IPS DF 4.7 (cell line): ENCODE measurements around the gene PIANP.
"Not testable (repeated sequence)": the region's sequence is repeated elsewhere in the genome, so short reads cannot be mapped to it uniquely, and the experiment has no call there.

Source experiments
- DNase-seq: peaks from one replicate; pipeline ENCODE4 v3.0.0-alpha.2; 2013; ENCODE audit warnings: low spot score; ENCODE audit errors: extremely low read depth

Gene PIANP

DNA sequence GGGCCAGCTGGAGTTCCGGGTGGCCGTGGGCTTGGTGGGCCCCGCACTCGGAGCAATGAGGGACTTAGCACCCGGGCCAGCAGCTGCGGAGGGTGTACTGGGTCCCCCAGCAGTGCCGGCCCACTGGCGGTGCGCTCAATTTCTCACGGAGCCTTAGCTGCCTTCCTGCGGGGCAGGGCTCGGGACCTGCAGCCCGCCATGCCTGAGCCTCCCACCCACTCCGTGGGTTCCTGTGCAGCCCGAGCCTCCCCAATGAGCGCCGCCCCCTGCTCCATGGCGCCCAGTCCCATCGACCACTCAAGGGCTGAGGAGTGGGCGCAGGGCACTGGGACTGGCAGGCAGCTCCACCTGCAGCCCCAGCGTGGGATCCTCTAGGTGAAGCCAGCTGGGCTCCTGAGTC lies 7.7 kb upstream of the PIANP start:
- DNase-seq, result not testable (repeated sequence)

DNA sequence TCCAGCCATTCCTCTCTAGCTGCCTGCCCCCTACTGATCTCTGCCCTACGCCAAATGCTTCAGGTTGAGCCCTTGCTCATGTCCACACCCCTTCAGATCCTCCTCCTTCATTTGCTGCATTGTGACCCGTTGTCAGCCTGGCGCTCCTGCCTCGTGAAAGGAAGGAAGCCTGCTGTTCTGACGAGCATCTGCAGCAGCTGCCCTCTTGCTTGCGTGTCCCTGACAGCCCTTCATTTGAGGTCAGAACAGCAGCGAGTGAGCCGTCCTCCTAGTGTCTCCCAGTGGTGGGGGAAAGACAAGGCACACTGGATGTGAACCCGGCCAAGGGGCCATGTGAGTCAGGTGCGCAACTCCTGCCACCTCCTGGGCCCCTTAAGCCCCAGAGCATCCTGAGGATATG lies 3.0 kb upstream of the PIANP start:
- DNase-seq, result no peak

DNA sequence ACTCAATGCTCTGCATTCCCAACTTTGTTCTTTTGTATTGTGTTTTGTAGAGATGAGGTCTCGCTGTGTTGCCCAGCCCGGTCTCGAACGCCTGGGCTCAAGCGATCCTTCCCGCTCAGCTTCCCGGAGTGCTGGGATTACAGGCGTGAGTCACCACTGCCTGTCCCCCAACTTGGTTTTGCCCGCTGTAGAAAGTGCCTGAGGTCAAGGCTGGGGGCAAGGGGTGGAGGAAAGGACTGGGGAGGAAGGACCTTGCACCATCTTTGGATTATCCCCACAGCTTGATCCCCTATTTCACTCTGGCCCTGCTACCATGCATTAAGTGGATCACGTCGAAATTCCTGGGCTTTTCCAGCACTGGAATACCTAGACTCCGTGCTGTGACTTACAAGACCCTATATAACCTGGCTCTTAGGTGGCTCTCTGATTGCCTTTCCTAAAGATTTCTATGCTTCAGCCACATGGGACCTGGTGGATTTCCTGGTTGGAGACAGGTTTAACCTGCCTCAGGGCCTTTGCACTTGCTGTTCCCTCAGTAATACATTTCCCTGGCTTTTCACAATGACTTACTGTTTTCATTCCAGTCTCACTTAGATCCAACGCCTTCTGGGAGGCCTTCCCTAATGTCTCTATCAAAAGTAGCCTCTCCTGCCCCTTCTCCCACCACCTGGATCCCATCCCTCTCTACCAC lies 608 bp upstream of the PIANP start:
- DNase-seq, result no peak

DNA sequence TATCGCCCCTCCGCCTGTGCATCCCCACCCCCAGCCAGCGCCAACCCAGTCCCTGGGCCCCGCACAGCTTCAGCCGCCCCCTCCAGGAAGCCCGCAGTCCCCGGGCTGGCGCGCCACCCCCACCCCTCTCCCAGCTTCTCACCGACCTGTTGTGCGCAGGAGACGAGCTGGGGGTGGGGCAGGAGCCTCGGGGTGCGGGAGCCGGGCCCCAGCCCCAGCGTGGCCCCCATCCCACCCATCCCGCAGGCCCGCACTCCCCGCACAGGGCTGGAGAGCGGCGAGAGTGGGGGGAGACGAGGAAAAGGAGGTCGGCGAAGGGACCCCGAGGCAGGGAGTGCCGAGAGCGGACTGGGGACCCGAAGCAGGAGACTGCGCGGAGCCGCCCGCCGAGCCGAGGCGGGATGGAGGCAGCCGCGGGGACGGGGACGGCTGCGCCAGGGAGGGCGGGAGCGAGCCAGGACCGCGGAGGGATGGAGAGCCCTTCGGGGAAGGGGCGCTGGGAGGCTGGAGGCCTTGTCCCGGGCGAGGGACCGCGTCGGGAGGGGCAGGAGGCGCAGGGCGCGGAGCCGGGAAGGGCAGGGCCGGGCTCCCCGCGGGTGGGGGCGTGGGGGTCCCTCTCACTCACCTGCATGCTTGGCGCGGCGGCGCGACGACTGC lies 498 bp downstream of the PIANP start:
- no peak for DNase-seq

DNA sequence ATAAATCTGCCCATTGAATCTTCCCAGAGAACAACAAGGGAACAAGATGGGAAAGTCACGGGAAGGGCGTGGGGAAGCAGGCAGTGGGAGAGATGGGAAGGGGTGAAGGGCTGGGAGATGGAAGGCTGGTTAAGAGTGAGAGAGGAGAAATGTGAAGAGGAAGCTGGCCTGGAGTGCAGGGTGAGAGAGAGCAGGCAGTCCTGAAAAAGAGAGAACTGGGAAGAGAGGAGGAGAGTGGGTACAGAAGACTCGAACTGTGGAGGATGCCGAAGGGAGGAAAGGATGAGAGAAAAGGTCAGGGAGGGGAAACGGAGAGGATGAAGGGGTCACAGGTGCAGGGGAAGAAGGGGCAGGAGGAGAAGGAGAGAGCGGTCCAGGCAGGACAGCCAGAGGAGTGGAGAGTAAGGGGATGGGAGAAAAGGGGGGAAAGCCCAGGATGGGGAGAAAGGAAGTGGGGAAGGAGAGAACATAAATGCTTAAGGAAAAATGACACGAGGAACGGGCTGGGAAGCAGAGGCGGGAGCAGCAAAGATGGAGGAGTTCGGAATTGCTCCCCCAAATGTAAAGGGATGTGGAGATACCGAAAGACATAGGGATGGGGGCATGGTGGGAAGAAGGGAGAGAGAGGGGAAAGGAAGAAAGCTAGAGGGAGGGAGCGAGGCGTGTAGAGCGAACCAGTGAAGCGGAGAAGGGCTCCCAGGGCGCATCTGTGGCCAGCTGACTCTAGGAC lies 1.2 kb downstream of the PIANP start:
- no peak for DNase-seq

DNA sequence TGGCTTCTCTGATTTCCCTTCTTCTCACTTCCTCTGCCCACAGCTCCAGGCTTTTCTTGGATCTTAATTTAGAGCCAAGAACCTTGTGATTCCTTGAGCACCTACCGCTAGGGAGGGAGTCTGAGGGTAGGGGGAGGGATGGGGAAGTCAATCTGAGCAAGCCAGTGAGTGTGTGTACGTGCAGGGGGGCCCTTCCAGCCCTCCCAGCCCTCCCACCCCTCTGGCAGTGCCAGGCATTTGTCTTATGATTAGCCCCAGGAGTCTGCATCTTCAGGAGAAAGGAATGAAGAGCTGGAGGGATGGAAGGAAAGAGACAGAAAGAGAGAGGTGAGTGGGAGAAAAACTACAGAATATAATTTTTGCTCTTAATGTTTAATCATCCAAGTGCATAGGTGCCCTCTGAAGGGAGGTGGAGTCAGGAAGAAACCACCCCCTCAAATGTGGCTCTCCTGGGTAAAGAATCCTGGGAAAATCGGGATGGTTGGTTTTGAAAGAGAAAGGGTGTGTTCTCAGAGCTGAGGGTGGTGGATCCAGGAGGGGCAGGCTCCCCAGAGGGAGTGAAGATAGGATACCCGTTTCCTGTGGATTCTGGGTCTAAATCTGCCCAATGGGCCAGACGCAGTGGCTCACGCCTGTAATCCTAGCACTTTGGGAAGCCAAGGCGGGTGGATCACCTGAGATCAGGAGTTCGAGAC lies 2.1 kb downstream of the PIANP start:
- no peak for DNase-seq

DNA sequence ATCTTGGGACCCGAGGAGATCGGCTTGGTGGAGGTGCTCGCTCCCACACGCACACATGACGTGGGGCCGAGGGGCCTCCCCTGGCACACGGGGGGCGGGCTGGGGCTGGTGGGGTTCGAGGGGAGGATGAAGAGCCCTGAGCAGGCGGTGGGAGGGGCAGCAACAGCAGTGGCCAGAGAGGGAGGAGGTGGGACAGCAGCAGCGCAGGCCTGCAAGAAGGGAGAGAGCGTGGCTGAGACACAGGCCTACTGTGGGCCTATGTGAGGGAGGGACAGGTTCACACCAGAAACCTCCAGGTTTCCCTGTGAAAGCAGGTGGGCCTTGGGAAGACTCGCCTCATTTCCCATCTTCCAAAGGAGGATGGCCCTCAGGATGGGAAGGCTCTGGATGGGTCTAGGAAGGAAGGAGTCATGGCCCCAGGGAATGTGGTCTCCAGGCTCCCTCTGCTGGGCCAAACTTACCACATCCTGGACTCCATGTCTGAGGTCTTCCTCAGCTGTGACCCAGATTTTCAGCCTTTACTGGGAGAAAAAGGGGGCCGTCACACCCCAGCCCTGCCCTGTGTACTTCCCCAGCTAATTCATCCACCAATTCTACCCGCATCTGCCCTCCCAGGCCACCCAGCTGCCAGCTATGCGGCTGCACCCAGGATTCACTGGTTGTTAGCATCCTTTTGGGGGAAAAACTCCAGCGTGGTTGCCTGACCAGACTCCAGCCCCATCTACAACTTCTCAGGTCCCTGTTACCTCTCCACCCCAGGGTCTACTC lies 2.8 kb downstream of the PIANP start:
- no peak for DNase-seq

DNA sequence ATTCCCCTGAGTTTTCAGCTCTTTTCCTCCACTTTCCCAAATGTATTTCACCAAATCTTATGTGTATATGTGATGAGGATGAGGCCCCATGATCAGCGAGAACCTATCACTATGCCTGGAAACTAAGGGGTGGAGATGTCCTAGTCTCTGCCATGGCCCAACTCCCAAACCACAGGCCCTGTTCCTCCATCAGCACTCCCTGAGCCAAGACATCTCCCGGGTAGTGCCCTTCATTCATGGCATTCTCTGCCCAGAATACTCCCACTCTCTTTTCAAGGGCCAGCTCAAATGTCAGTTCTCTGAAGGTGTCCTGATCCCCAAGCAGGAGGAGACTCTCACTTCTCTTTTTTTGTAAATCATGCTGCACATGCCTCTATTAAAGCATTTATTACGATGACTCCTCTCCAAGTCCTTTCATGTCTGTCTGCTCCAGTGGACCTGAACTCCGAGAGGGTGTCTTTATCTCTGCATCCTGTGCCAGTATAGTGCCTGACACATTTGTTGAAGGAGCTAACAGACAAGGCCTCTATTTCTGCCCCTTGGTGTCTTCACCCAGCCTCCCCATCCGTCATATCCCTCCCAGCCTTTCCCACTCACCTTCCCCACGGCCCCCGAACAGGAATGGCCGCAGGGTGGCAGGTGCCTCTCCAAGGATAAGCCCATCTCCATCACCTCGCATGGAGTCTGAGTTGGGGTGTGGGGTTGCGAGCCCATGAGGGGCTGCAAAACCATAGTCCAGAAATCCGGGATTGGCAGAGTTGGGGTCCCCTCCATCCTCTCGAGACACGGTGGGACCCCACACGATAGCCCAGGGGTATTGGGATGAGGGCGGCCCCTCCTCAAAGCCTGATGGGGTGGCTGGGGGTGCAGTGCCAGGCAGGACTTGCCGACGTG lies 3.7 kb downstream of the PIANP start:
- DNase-seq, result no peak

DNA sequence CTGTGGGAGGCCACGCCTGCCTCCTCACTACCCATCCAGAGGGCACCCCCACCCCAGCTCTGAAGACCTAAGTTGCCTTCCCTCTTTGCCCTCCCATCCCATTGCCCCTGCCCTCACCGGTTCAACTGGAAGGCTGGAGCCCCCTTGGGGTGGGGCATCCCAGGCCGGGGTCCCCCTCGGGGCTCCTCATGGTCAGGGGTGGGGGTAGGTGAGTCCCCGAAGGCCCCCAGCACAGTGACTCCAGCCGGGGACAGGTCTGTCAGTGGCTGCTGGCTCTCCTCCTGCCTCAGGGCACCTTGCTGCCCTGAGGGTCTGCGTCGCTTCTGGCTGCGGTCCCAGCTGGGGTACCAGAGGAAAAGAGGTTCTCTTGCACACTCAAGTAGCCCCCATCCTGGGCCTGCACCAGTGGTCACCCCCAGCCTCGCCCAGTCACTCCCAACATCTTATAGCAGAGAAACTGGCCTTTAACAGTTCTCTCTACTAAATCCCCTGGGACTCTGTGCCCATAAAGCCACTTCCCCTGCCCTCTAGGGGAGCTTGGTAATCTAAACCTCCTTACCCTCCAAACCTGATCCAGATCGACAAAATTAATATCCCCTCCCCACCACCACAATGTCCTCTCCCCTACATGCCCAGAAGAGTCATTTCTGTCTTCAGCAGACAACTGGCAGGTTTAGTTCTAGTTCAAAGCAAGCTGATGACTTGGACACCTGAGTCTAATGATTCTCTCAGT lies 5.1 kb downstream of the PIANP start:
- no peak for DNase-seq

DNA sequence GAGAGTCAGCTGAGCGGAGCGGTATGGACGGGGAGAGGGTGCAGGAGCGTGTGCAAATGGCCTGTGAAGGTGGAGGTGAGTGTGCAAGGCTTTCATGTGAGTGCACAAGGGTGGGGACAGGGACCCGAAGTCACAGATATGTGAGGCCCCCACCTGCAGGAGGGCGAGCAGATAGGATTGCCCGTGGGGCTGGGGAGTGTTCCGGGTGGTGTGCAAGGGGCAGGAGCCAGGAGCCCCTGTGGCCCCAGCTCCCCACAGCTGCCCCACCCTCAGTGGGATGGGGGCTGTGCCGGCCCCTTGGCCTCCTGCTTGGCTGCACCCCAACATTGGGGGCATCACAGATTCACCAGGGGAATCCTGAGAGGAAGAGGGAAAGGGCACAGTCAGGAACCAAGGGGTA lies 5.9 kb downstream of the PIANP start:
- no peak for DNase-seq

DNA sequence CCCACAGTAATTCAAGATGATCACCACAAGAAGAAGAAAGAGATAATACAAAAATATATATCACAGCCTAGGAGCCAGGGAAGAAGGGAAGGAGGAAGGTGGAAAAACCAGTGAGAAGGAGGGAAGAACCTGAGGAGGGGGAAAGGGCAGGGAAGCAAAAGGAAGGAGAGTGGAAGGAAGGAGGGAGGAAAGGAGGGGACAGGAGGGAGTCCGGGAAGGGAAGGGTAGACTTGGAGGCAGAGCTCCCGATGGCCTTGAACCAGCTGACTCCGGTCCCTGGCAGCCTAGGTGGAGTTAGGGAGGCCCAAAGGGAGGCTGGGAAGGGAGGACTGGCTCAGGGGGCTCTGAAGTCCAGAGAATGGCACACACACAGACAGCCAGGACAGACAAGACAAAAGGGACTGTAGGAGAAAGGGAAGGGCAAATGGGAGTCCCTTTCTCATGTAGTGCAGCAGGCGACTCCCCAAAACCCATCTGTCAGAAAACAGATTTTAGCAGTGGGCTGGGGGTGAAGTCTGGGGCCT lies 6.7 kb downstream of the PIANP start:
- no peak for DNase-seq

DNA sequence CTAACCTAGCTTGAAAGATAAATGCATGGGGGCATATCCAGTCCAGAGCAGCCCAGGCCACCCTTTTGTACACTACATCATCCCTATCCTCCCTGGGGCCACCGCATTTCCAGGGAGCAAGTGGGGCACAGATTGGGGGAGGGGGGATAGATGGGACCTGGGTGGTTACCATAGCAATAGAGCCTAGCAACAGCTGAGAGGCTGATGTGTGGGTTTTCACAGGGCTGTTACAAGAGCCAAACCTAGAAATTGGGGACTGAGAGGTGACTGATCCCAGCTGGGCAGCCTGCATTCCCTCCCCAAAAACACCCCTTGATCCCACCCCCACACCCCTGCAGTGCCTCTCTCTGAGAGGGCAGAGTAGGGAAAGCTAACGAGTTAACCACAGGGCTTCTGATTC lies 7.7 kb downstream of the PIANP start:
- DNase-seq, result no peak

DNA sequence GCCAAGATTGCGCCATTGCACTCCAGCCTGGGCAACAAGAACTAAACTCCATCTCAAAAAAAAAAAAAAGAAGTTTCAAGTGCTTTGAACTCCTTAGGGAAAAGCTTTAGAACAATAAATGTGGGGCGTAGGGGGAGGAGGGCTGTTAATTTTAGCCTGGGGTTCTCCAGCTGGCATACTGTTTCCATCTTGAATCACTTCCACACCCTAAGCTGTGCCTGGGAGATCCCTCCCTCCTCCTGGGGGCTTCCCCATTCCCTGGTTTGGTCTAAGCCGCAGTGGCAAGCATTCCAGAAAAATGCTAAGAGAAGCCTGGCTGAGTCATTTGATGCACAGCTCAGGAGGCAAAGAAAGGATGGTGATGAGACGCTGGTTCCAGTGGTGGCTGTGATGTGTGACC lies 9.1 kb downstream of the PIANP start:
- no peak for DNase-seq

DNA sequence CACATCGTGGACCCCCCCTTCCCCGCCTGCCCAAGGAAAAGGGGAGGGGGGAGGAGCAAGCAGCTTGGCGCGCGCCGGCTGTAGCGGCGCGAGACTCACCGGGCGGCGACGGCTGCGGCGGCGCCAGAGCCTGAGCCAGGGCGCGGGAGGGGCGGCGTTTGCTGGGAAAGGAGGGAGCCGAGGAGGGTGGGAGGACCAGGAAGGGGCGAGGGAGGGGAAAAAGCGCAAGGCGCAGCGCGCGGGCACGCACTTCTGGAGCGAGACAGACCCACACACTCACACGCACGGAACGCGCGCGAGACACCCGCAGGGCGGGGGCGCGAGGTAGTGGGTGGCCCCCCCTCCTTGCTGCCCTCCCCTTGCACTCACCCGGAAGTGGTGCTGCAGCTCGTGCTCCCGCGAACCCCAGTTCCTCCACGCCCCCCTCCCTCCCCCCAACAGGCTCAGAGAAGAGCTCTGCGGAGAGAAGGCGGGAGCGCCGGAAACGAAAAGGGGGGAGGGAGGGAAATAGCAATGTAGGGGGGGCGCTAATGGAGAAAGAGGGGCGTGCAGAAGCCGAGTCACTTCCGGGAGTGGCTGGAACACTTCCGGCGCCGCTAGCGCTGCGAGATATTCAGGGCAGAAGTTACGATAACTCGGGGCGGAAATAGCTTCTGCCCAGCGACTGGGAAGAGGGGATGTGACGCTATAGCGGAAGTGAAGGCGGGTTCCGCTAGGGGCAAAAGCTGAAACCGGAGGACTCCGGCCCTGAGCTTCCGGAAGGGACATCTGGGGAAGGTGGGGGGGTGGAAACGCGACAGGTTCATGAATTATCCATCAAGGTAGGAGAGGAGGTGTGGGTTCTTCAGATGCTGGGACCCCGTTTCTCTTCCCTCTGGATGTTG lies 11.4 kb downstream of the PIANP start, which contains the start of gene ZNF384:
ZNF384 (minus strand) TSS at position 377 of the 884 bp plus-strand sequence. CDS start 9,855 bp downstream, outside the sequence.
- DNase-seq, result peak; percentile 98

DNA sequence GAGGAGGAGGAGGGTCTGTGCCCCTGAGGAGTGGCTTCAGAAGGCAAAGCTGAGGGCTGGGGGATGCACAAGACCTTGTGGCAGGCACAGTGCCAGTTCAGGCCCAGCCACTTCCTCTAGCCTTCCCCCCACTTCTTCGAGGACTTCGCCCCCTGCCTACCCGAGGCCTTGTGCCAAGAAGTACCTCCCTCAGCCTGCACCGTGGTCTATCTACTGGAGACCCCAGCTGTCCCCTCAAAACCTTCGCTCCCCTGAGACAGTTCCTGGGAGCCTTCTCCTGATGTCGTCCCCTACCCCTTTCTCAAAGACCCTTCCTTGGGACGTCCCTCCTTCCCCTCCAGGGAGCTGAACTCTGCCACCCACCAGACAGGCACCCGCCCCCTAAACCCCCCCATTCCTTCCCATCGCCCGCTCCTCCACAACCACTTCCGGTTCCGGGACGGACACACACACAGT lies 12.0 kb downstream of the PIANP start:
- no peak for DNase-seq

DNA sequence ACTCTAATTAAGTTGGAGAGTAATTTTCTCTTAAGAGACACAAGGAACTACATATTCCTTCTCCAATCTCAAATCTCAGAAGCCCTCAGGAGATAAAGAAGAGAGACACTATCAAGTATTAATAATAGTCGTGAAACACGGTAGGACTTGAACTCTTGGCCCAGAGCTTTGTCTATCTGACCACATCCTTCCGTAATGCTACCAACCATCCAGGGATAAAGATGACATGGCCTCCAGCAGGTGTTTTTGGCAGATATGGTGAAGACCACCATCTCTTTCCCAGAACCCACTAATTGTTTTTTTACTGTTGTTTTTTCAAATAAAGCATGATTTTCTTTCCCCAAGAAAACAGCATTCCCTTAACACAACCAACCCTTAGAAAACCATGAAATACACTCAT lies 14.8 kb downstream of the PIANP start:
- DNase-seq, result no peak

DNA sequence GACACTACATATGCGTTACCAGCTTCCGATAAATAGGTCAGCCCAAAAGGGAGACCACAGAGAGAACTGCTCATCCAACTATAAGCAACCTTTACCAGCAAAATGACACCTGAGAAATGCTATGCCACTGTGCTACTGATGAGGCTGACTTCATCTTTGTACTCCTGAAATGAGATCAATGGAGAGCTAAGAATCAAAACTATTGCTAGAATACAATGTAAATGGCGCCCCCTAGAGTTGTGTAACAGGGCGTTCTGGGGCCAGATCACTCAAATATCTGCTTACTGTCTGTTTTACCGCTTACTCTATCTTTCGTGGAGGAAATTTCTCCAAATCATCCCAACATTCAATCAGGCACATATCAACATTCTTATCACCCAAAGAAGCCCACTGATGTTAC lies 16.0 kb downstream of the PIANP start:
- no peak for DNase-seq

DNA sequence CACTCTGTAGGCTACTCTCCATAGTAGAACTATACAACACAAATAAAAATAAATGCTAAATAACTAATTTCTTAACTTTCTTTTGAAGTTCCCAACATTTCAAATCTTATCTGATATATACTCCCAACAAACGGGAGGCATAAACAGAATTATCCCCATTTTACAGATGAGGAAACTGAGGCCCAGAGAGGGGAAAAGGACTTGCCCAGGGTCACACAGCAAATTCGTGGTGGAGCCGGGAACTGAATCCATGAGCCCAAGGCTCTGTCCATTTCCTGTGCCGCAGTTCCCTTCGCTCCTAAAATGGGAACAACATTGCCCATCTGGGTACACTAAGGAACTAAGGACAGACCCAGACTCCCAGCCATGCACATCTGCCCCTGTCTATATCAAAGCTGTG lies 23.7 kb downstream of the PIANP start:
- no peak for DNase-seq
